DND-41 (cell line): ENCODE measurements around the gene PELI1.

Experiments used
- ATAC-seq: fragments of 200-7000 bp; cut with Tn5 transposase; 3 replicates; pipeline ENCODE4 v1.9.1; 2021; ENCODE audit warnings: low read depth; ENCODE audit not compliant: insufficient read depth
- DNase-seq: peaks from one replicate; pipeline ENCODE4 v3.0.0-alpha.2; 2020
- H2AFZ ChIP-seq: 2 replicates; pipeline ENCODE4 v1.6.0; 2012; ENCODE audit warnings: low read depth, low read length
- H3K27ac ChIP-seq: 2 replicates; pipeline ENCODE4 v1.5.1; 2012; ENCODE audit warnings: low read length, inconsistent platforms
- H3K27me3 ChIP-seq: fragments of 200-600 bp; sonication (generic); 2 replicates; pipeline ENCODE4 v1.6.0; 2012; ENCODE audit warnings: low read length, mild to moderate bottlenecking, inconsistent platforms; ENCODE audit not compliant: insufficient read depth, poor library complexity
- H3K36me3 ChIP-seq: 2 replicates; pipeline ENCODE4 v1.5.1; 2012; ENCODE audit warnings: low read length, inconsistent platforms; ENCODE audit not compliant: insufficient read depth
- H3K4me1 ChIP-seq: 2 replicates; pipeline ENCODE4 v1.5.1; 2012; ENCODE audit warnings: mild to moderate bottlenecking, low read length; ENCODE audit not compliant: insufficient read depth
- H3K4me2 ChIP-seq: 2 replicates; pipeline ENCODE4 v1.6.0; 2012; ENCODE audit warnings: mild to moderate bottlenecking, moderate library complexity, low read length, inconsistent platforms; ENCODE audit not compliant: insufficient read depth
- H3K4me3 ChIP-seq, 2 experiments: fragments of 200-600 bp in 1 of 2; shearing (Covaris generic) in 1 of 2; 2 replicates each; pipeline ENCODE4 v1.5.1; 2012 to 2016; ENCODE audit warnings: inconsistent platforms in 2 of 2, low read length in 2 of 2, mild to moderate bottlenecking in 2 of 2, low read depth in 1 of 2, moderate library complexity in 1 of 2
- H3K79me2 ChIP-seq: 2 replicates; pipeline ENCODE4 v1.6.0; 2012; ENCODE audit warnings: low read length, inconsistent platforms; ENCODE audit not compliant: insufficient read depth
- H3K9ac ChIP-seq: 2 replicates; pipeline ENCODE4 v1.6.0; 2012; ENCODE audit warnings: low read depth, mild to moderate bottlenecking, inconsistent platforms, low read length, moderate library complexity
- H3K9me3 ChIP-seq: 2 replicates; pipeline ENCODE4 v1.5.1; 2012; ENCODE audit warnings: low read length, moderate library complexity, mild to moderate bottlenecking, inconsistent platforms; ENCODE audit not compliant: insufficient read depth, severe bottlenecking
- H4K20me1 ChIP-seq: 2 replicates; pipeline ENCODE4 v1.6.0; 2012; ENCODE audit warnings: low read length; ENCODE audit not compliant: insufficient read depth
- CTCF ChIP-seq: IDR thresholded peaks from 2 replicates; pipeline ENCODE4 v1.5.1; 2012; ENCODE audit warnings: borderline replicate concordance, low read length, moderate library complexity, mild to moderate bottlenecking; ENCODE audit not compliant: poor library complexity, severe bottlenecking; ENCODE audit errors: extremely low read depth
- EZH2 ChIP-seq: IDR thresholded peaks from 3 replicates; pipeline ENCODE4 v1.6.1; 2012; ENCODE audit warnings: borderline replicate concordance, low read depth, mild to moderate bottlenecking, moderate library complexity, low read length, inconsistent platforms; ENCODE audit not compliant: severe bottlenecking

PELI1 gene

GRCh38 chr2:64135421-64135820, 8.8 kb downstream of the PELI1 start:
- ATAC-seq (no peak), DNase-seq (no peak)
- peaks cover 19% of the 10 kb centered on the region for H3K4me1 ChIP-seq
- no peaks in the 10 kb centered on the region for H3K9me3 ChIP-seq
- H3K79me2 ChIP-seq: peaks cover 22% of the 10 kb centered on the region
- H3K27me3 ChIP-seq: no peaks in the 10 kb centered on the region
- no peak overlapping the region for H3K4me3 ChIP-seq
- H3K9ac ChIP-seq: no peak overlapping the region
- no peak overlapping the region for H3K4me2 ChIP-seq
- TF ChIP-seq EZH2: no peak
- TF ChIP-seq CTCF: no peak
- no peak overlapping the region for H3K27ac ChIP-seq
- no peak overlapping the region for H2AFZ ChIP-seq
- H4K20me1 ChIP-seq: peaks cover 3% of the 10 kb centered on the region; the same call in 1 of the 2 replicates
- H3K36me3 ChIP-seq: no peaks in the 10 kb centered on the region

GRCh38 chr2:64134813-64135212, 9.4 kb downstream of the PELI1 start:
- H3K79me2 ChIP-seq: peaks cover 22% of the 10 kb centered on the region
- H3K9me3 ChIP-seq: no peaks in the 10 kb centered on the region
- H3K4me3 ChIP-seq: no peak overlapping the region
- no peak overlapping the region for H2AFZ ChIP-seq
- TF ChIP-seq CTCF (no peak), EZH2 (no peak)
- peaks cover 19% of the 10 kb centered on the region for H3K4me1 ChIP-seq
- no peaks in the 10 kb centered on the region for H3K36me3 ChIP-seq
- ATAC-seq: peak; percentile 86
- H3K9ac ChIP-seq: no peak overlapping the region
- DNase-seq: no peak
- peaks cover 3% of the 10 kb centered on the region; the same call in 1 of the 2 replicates for H4K20me1 ChIP-seq
- no peaks in the 10 kb centered on the region for H3K27me3 ChIP-seq
- no peak overlapping the region for H3K27ac ChIP-seq
- no peak overlapping the region for H3K4me2 ChIP-seq

GRCh38 chr2:64133828-64134227, 10.4 kb downstream of the PELI1 start:
- no peak overlapping the region for H3K27ac ChIP-seq

More at GRCh38 chr2:64133828-64134227, 10.4 kb downstream of the PELI1 start:
- Histone ChIP-seq H3K4me3 (no peak overlapping the region), H3K4me2 (no peak overlapping the region), H3K4me1 (peaks cover 19% of the 10 kb centered on the region), H3K79me2 (peaks cover 20% of the 10 kb centered on the region), H2AFZ (no peak overlapping the region), H4K20me1 (peaks cover 3% of the 10 kb centered on the region; the same call in 1 of the 2 replicates), H3K9ac (no peak overlapping the region), H3K9me3 (no peaks in the 10 kb centered on the region), H3K36me3 (no peaks in the 10 kb centered on the region), H3K27me3 (no peaks in the 10 kb centered on the region)
- TF ChIP-seq EZH2: no peak
- TF ChIP-seq CTCF: no peak
- no peak for ATAC-seq
- no peak for DNase-seq
